Transverse colon (tissue), 4 donors: ENCODE measurements around the gene DNAH12. TPM values are rescaled to one million over a fixed set of nuclear protein-coding genes. Genes with fewer than 3 reads are reported as not detected.

Source experiments
- DNase-seq: peaks from one replicate; pipeline ENCODE4 v3.0.0-alpha.2; 2019
- H3K27ac ChIP-seq, 4 donors: fragments of 200-600 bp; sonication (generic); 2 replicates each; pipeline ENCODE4 v1.5.1; 2016 to 2018; ENCODE audit warnings: inconsistent platforms in 4 of 4
- H3K27me3 ChIP-seq: fragments of 200-600 bp; sonication (generic); 2 replicates; pipeline ENCODE4 v1.5.1; 2017; ENCODE audit warnings: inconsistent platforms
- H3K36me3 ChIP-seq, 4 donors: fragments of 200-600 bp; sonication (generic); 2 replicates each; pipeline ENCODE4 v1.5.1; 2017 to 2019; ENCODE audit warnings: inconsistent platforms in 4 of 4
- H3K4me1 ChIP-seq, 4 donors: fragments of 200-600 bp; sonication (generic); 2 replicates each; pipeline ENCODE4 v1.5.1; 2017 to 2020; ENCODE audit warnings: inconsistent platforms in 4 of 4
- H3K4me3 ChIP-seq, 4 donors: fragments of 200-600 bp; sonication (generic); 1 replicate in 1 of 4; 2 replicates in 3 of 4; pipeline versions ENCODE4 v1.5.1 to v1.6.1; 2017 to 2019; ENCODE audit warnings: inconsistent platforms in 4 of 4
- H3K9me3 ChIP-seq, 2 donors: fragments of 200-600 bp; sonication (generic); 2 replicates each; pipeline ENCODE4 v1.5.1; 2017 to 2019; ENCODE audit warnings: inconsistent platforms in 2 of 2
- CTCF ChIP-seq, 5 experiments: fragments of 200-600 bp in 3 of 5; fragments of 450-650 bp in 2 of 5; sonication (generic) in 3 of 5; IDR thresholded peaks; 1 replicate in 2 of 5; 2 replicates in 3 of 5; pipeline ENCODE4 v1.5.1; 2016 to 2017; ENCODE audit warnings: antibody characterized with exemption in 5 of 5, inconsistent platforms in 3 of 5, mild to moderate bottlenecking in 2 of 5, moderate library complexity in 1 of 5
- EP300 ChIP-seq: sonication (generic); formaldehyde crosslinking; IDR thresholded peaks from one replicate; pipeline ENCODE4 v1.6.1; 2017; ENCODE audit warnings: antibody characterized with exemption, low read depth
- POLR2A ChIP-seq: fragments of 450-650 bp; IDR thresholded peaks from one replicate; pipeline ENCODE4 v1.6.1; 2016; ENCODE audit warnings: antibody characterized with exemption, mild to moderate bottlenecking, moderate library complexity
- POLR2AphosphoS5 ChIP-seq, 3 donors: sonication (generic); formaldehyde crosslinking; IDR thresholded peaks; one replicate each; pipeline ENCODE4 v1.6.1; 2016; ENCODE audit warnings: antibody characterized with exemption in 3 of 3
- WGBS, 2 donors: methylation state at CpG; one replicate each; pipeline ENCODE4 v1.1.5; 2018; ENCODE audit warnings: low coverage in 1 of 2; 5-methylcytosine and 5-hydroxymethylcytosine counted together
- in situ Hi-C, 4 donors: fragments of 200-750 bp; cut with MboI; loops; one replicate each; pipeline versions ENCODE4 v1.15.0 to v1.15.1; 2017; ENCODE audit warnings: low sequenced_read_pairs in 3 of 4, low pct_ligation_motif_present in 1 of 4, low pct_unique_long_range_greater_than_20kb in 1 of 4
- intact Hi-C: fragments of 100-400 bp; cut with DNase I; formaldehyde crosslinking; loops from one replicate; pipeline ENCODE4 v1.15.1; 2023; ENCODE audit warnings: low total_unique reads
- small RNA-seq, 4 donors: library from RNA; depleted of rRNA; stranded (forward); fragments of <200 nt; gene quantifications; one replicate each; pipeline ENCODE3, GENCODE V24; 2016
- total RNA-seq, 4 donors: library from RNA; depleted of rRNA; stranded (reverse); fragments of >200 nt; gene quantifications; one replicate each; pipeline ENCODE4 v1.1.0, GENCODE V29; 2016

DNAH12 gene
- total RNA-seq, 4 donors from 2014 or later = not detected

- TF ChIP-seq CTCF (IDR thresholded peaks at IDR 0.05) (no peak), EP300 (no peak), POLR2A (no peak), POLR2AphosphoS5 (IDR thresholded peaks at IDR 0.05) (no peak)
- Histone ChIP-seq H3K9me3 (no peaks in the 10 kb centered on the region), H3K27me3 (no peaks in the 10 kb centered on the region), H3K4me1 (no peaks in the 10 kb centered on the region), H3K4me3 (no peak overlapping the region), H3K27ac (no peak overlapping the region), H3K36me3 (peaks cover 0 to 54% (median 23%) of the 10 kb centered on the region in 4 donors)
- in situ Hi-C loops = no loop called here
- intact Hi-C loops = no loop called here
- DNase-seq = no peak
Measured at GRCh38 chr3:57257678-57258077, 286.5 kb downstream of the DNAH12 start.

- no peak overlapping the region for H3K4me3 ChIP-seq
- H3K36me3 ChIP-seq = peaks cover 0 to 57% (median 21%) of the 10 kb centered on the region in 4 donors
- in situ Hi-C loops (no loop called here), intact Hi-C loops (no loop called here)
- H3K9me3 ChIP-seq = no peaks in the 10 kb centered on the region
- no peaks in the 10 kb centered on the region for H3K4me1 ChIP-seq
- DNase-seq = no peak
- H3K27ac ChIP-seq = no peak overlapping the region
- H3K27me3 ChIP-seq = no peaks in the 10 kb centered on the region
- no peak for TF ChIP-seq POLR2A
- TF ChIP-seq EP300 = no peak
- TF ChIP-seq CTCF (IDR thresholded peaks at IDR 0.05) = no peak
- no peak for TF ChIP-seq POLR2AphosphoS5 (IDR thresholded peaks at IDR 0.05)
- WGBS, 2 donors = 86 to 95% methylated on average over 2 to 3 of the region's 3 CpGs
Measured at GRCh38 chr3:57256844-57257243, 287.3 kb downstream of the DNAH12 start.

GRCh38 chr3:57252404-57252803 is 291.7 kb downstream of the DNAH12 start:
- WGBS, 2 donors = 42 to 76% methylated on average over 1 of the region's 1 CpG
- Histone ChIP-seq H3K9me3 (no peaks in the 10 kb centered on the region), H3K27me3 (no peaks in the 10 kb centered on the region), H3K36me3 (peaks cover 0 to 36% (median 18%) of the 10 kb centered on the region in 4 donors), H3K27ac (no peak overlapping the region), H3K4me1 (no peaks in the 10 kb centered on the region), H3K4me3 (no peak overlapping the region)
- no peak for DNase-seq
- in situ Hi-C loops (no loop called here), intact Hi-C loops (no loop called here)
- TF ChIP-seq EP300 (no peak), CTCF (IDR thresholded peaks at IDR 0.05) (no peak), POLR2AphosphoS5 (IDR thresholded peaks at IDR 0.05) (no peak), POLR2A (no peak)

GRCh38 chr3:57244946-57245345 is 299.2 kb downstream of the DNAH12 start:
- TF ChIP-seq EP300 (no peak), CTCF (IDR thresholded peaks at IDR 0.05) (no peak), POLR2AphosphoS5 (IDR thresholded peaks at IDR 0.05) (no peak), POLR2A (no peak)

More at GRCh38 chr3:57244946-57245345, 299.2 kb downstream of the DNAH12 start:
- Histone ChIP-seq H3K4me3 (no peak overlapping the region), H3K36me3 (peaks cover 0 to 75% (median 22%) of the 10 kb centered on the region in 4 donors), H3K27me3 (no peaks in the 10 kb centered on the region), H3K27ac (no peak overlapping the region), H3K9me3 (no peaks in the 10 kb centered on the region), H3K4me1 (no peaks in the 10 kb centered on the region)
- WGBS, 2 donors = 79 to 90% methylated on average over 2 of the region's 2 CpGs
- in situ Hi-C loops (no loop called here), intact Hi-C loops (no loop called here)
- no peak for DNase-seq

Small RNA genes lying within 50 kb of the gene (small RNA-seq; reads per million reads assigned to genes)
- 0 reads per million in 4 donors for gene RF00019
- gene RNU6-108P = 0 reads per million in 4 donors
- 0 reads per million in 4 donors for gene RNU6-1181P
- 0 reads per million in 4 donors for gene RNU6-483P

Other genes starting within 250 kb of the DNAH12 start
- 10 to 100 TPM in 3 of 4 donors, 1 to 10 TPM in 1; 4.2 to 34.8 (median 19.3) TPM for gene PDE12, start 11.9 kb upstream of the DNAH12 start, total RNA-seq
- 100 to 1,000 TPM in 2 of 4 donors, 10 to 100 TPM in 2; 89.6 to 109 (median 98.2) TPM for gene ARF4, start 53.0 kb upstream of the DNAH12 start, total RNA-seq
- gene DENND6A, start 148.7 kb upstream of the DNAH12 start, total RNA-seq = 10 to 100 TPM in 3 of 4 donors, 1 to 10 TPM in 1; 9.4 to 29.7 (median 18.9) TPM
- 100 to 1,000 TPM; 111 to 162 (median 119) TPM for gene SLMAP, start 212.0 kb upstream of the DNAH12 start, total RNA-seq